HFFc6 (cell line): ENCODE data around the gene CCDC157. TPM values are rescaled to one million over a fixed set of nuclear protein-coding genes. Genes with fewer than 3 reads are reported as not detected.

Experiments
- DNase-seq: peaks from one replicate; pipeline ENCODE4 v3.0.0-alpha.2; 2018
- H3K27ac Mint-ChIP-seq: 2 replicates; pipeline ENCODE4 v1.8.0; 2020; ENCODE audit warnings: mild to moderate bottlenecking, mixed read lengths
- H3K27me3 Mint-ChIP-seq: 2 replicates; pipeline ENCODE4 v1.8.0; 2021; ENCODE audit warnings: mild to moderate bottlenecking, moderate library complexity, mixed read lengths; ENCODE audit not compliant: insufficient read depth
- H3K36me3 Mint-ChIP-seq: 2 replicates; pipeline ENCODE4 v1.8.0; 2021; ENCODE audit warnings: low read depth, mixed read lengths
- H3K4me1 Mint-ChIP-seq: 2 replicates; pipeline ENCODE4 v1.8.0; 2020; ENCODE audit warnings: low read depth, mixed read lengths
- H3K4me3 Mint-ChIP-seq: 2 replicates; pipeline ENCODE4 v1.8.0; 2020; ENCODE audit warnings: mild to moderate bottlenecking, moderate library complexity, mixed read lengths
- H3K9me3 Mint-ChIP-seq: 2 replicates; pipeline ENCODE4 v1.8.0; 2020; ENCODE audit warnings: mild to moderate bottlenecking, mixed read lengths
- CTCF ChIP-seq: fragments of 200-600 bp; sonication (generic); IDR thresholded peaks from 2 replicates; pipeline ENCODE4 v1.5.0; 2021; ENCODE audit warnings: antibody characterized with exemption, mild to moderate bottlenecking
- total RNA-seq, 6 experiments: library from RNA; stranded (reverse); fragmentation: NEBNext Ultra II Directional; extraction: Animal tissue kit (Norgen Biotek cat#: 25700); gene quantifications; 2 replicates in 1 of 6; 3 replicates in 5 of 6; pipeline ENCODE4 v1.2.3, GENCODE V29; 2021

The CCDC157 gene
- total RNA-seq, 6 experiments from 2014 or later, result 1.4 to 1.6 (median 1.5) TPM

GRCh38 chr22:30348809-30349208 lies 8.0 kb upstream of the CCDC157 start:
- Mint-ChIP-seq H3K9me3 (no peaks in the 10 kb centered on the region), H3K4me1 (peaks cover 18% of the 10 kb centered on the region), H3K36me3 (peaks cover 20% of the 10 kb centered on the region), H3K4me3 (no peak overlapping the region), H3K27ac (peak overlapping the region; percentile 13; the same call in 1 of the 2 replicates), H3K27me3 (no peaks in the 10 kb centered on the region)
- no peak for TF ChIP-seq CTCF
- DNase-seq, result no peak

- peaks cover 41% of the 10 kb centered on the region for H3K4me1 Mint-ChIP-seq
- H3K27ac Mint-ChIP-seq, result peak overlapping the region; percentile 70
- peak; percentile 30 for DNase-seq
These were observed 5.6 kb upstream of the CCDC157 start for GRCh38 chr22:30351226-30351625.

GRCh38 chr22:30354644-30355043 lies 2.2 kb upstream of the CCDC157 start:
- no peak for TF ChIP-seq CTCF
- no peak for DNase-seq
- Mint-ChIP-seq H3K4me1 (peaks cover 41% of the 10 kb centered on the region), H3K27me3 (peaks cover 2% of the 10 kb centered on the region; the same call in 1 of the 2 replicates), H3K9me3 (no peaks in the 10 kb centered on the region), H3K27ac (peak overlapping the region; percentile 96), H3K4me3 (peak overlapping the region; percentile 98), H3K36me3 (peaks cover 25% of the 10 kb centered on the region)

More at GRCh38 chr22:30351226-30351625, 5.6 kb upstream of the CCDC157 start:
- Mint-ChIP-seq H3K9me3 (no peaks in the 10 kb centered on the region), H3K27me3 (peaks cover 2% of the 10 kb centered on the region; the same call in 1 of the 2 replicates), H3K36me3 (peaks cover 28% of the 10 kb centered on the region), H3K4me3 (no peak overlapping the region)
- no peak for TF ChIP-seq CTCF

- H3K27me3 Mint-ChIP-seq, result peaks cover 2% of the 10 kb centered on the region; the same call in 1 of the 2 replicates
- peak overlapping the region; percentile 98 for H3K4me3 Mint-ChIP-seq
- H3K9me3 Mint-ChIP-seq, result no peaks in the 10 kb centered on the region
- DNase-seq, result no peak
- H3K36me3 Mint-ChIP-seq, result peaks cover 11% of the 10 kb centered on the region
- peaks cover 33% of the 10 kb centered on the region for H3K4me1 Mint-ChIP-seq
- TF ChIP-seq CTCF, result no peak
- H3K27ac Mint-ChIP-seq, result peak overlapping the region; percentile 96
These were observed 396 bp downstream of the CCDC157 start for GRCh38 chr22:30357236-30357570.

- no peaks in the 10 kb centered on the region for H3K9me3 Mint-ChIP-seq
- peak overlapping the region; percentile 98 for H3K4me3 Mint-ChIP-seq
- H3K4me1 Mint-ChIP-seq, result peaks cover 33% of the 10 kb centered on the region
- peak overlapping the region; percentile 96 for H3K27ac Mint-ChIP-seq
- peaks cover 2% of the 10 kb centered on the region; the same call in 1 of the 2 replicates for H3K27me3 Mint-ChIP-seq
- H3K36me3 Mint-ChIP-seq, result peaks cover 11% of the 10 kb centered on the region
- TF ChIP-seq CTCF, result no peak
- DNase-seq, result no peak
These were observed 926 bp downstream of the CCDC157 start for GRCh38 chr22:30357650-30358215.
